ENCODE measurements around the gene MAP3K7.

GRCh38 chr6:90497411-90497810, 89.5 kb downstream of the MAP3K7 start:
- no peak for TF ChIP-seq POLR2AphosphoS5 (IDR thresholded peaks at IDR 0.05)
- TF ChIP-seq, protein P1, sequence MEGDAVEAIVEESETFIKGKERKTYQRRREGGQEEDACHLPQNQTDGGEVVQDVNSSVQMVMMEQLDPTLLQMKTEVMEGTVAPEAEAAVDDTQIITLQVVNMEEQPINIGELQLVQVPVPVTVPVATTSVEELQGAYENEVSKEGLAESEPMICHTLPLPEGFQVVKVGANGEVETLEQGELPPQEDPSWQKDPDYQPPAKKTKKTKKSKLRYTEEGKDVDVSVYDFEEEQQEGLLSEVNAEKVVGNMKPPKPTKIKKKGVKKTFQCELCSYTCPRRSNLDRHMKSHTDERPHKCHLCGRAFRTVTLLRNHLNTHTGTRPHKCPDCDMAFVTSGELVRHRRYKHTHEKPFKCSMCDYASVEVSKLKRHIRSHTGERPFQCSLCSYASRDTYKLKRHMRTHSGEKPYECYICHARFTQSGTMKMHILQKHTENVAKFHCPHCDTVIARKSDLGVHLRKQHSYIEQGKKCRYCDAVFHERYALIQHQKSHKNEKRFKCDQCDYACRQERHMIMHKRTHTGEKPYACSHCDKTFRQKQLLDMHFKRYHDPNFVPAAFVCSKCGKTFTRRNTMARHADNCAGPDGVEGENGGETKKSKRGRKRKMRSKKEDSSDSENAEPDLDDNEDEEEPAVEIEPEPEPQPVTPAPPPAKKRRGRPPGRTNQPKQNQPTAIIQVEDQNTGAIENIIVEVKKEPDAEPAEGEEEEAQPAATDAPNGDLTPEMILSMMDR (IDR thresholded peaks at IDR 0.05) = no peak
- TF ChIP-seq POLR2A (IDR thresholded peaks at IDR 0.05) = no peak
- no peak for TF ChIP-seq EP300 (IDR thresholded peaks at IDR 0.05)

Measured in suprapubic skin (tissue), 4 donors.